Tibial nerve (tissue), 4 donors: ENCODE data around the gene PLA2R1.

Experiments used
- CTCF ChIP-seq, 5 experiments: fragments of 200-600 bp in 3 of 5; fragments of 450-650 bp in 2 of 5; sonication (generic) in 3 of 5; IDR thresholded peaks; one replicate each; pipeline ENCODE4 v1.5.1; 2016 to 2019; ENCODE audit warnings: antibody characterized with exemption in 5 of 5, mild to moderate bottlenecking in 3 of 5, moderate library complexity in 2 of 5
- EP300 ChIP-seq, 2 donors: sonication (generic); formaldehyde crosslinking; IDR thresholded peaks; one replicate each; pipeline ENCODE4 v1.6.1; 2017; ENCODE audit warnings: antibody characterized with exemption in 2 of 2, mild to moderate bottlenecking in 1 of 2

GRCh38 chr2:159903443-159904126 lies 158.8 kb downstream of the PLA2R1 start:
- TF ChIP-seq EP300 (IDR thresholded peaks at IDR 0.05) (no peak), CTCF (IDR thresholded peaks at IDR 0.05) (no peak)
